Choroid plexus epithelial cell (primary cell): ENCODE measurements around the gene MCTP2.

Experiments
- DNase-seq: peaks from one replicate; pipeline ENCODE4 v3.0.0-alpha.2; 2010; ENCODE audit warnings: low read depth
- H3K4me3 ChIP-seq: 2 replicates; pipeline ENCODE4 v1.5.1; 2011; ENCODE audit warnings: low read depth, mild to moderate bottlenecking, control low read depth, low read length, moderate library complexity
- TF ChIP-seq, protein P1 (sequence below): conservative IDR thresholded peaks from 2 replicates; pipeline ENCODE4 v1.5.1; 2011; ENCODE audit warnings: low read depth, mild to moderate bottlenecking, control low read depth, inconsistent platforms, low read length, moderate library complexity

The MCTP2 gene

GRCh38 chr15:94370206-94370935 is 139.0 kb downstream of the MCTP2 start:
- DNase-seq = no peak
- TF ChIP-seq, protein P1, sequence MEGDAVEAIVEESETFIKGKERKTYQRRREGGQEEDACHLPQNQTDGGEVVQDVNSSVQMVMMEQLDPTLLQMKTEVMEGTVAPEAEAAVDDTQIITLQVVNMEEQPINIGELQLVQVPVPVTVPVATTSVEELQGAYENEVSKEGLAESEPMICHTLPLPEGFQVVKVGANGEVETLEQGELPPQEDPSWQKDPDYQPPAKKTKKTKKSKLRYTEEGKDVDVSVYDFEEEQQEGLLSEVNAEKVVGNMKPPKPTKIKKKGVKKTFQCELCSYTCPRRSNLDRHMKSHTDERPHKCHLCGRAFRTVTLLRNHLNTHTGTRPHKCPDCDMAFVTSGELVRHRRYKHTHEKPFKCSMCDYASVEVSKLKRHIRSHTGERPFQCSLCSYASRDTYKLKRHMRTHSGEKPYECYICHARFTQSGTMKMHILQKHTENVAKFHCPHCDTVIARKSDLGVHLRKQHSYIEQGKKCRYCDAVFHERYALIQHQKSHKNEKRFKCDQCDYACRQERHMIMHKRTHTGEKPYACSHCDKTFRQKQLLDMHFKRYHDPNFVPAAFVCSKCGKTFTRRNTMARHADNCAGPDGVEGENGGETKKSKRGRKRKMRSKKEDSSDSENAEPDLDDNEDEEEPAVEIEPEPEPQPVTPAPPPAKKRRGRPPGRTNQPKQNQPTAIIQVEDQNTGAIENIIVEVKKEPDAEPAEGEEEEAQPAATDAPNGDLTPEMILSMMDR = no peak
- no peak overlapping the region for H3K4me3 ChIP-seq

DNA sequence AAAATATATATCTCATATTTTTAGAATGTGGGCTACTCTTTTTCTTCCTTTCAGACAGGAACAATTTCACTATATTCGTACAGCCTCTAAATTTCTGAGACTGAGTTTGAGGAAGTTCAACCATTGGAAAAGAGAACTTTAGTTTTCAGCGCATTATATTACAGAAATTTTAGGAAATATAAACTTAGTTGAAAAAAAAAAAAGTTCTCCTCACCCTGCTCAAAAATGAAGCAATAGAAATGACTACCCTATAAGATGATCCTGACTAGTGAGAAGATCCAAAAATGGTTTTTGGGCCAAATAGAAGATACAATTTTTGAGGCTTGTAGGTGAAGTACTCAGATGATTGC is 139.6 kb downstream of the MCTP2 start:
- DNase-seq = no peak
- no peak overlapping the region for H3K4me3 ChIP-seq
- TF ChIP-seq, protein P1 = no peak

DNA sequence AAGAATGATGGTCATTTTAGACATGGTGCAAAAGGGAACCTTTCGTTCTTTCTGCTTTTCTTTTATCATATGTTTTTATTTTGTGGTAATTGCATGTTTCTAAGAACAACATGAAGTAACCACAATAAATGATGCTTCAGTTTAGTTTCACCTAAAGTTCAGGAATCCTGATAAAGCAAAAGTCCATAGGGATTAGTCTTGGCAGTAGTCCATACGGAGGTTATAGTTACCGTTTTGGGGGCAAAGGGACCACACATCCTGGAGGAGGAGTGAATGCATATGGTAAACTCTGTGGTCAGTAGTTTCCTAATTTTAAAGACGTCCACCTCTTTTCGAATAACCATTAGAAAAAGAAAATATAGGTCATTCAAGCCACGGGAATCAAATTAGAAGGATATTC is 141.5 kb downstream of the MCTP2 start:
- no peak overlapping the region for H3K4me3 ChIP-seq
- TF ChIP-seq, protein P1 = no peak
- no peak for DNase-seq

DNA sequence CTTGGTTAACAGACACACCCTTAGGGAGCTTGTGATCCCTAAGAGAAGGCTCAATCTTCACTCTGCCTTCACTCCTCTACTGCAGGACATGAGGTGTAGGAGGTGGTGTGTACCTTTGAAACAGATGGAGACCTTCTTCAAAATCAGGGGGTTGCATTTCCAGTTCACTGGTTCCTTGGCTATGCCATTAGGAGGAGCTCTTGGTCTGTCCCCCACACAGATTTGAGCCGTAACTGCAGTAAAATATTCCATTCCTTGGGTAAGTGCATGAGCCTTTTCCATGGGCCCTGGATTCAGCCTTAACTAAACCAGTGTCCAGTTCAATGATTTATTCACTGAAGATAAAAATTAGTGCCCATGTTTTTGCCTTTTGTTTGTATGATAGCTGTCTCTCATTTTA is 144.6 kb downstream of the MCTP2 start:
- DNase-seq = no peak
- TF ChIP-seq, protein P1 = no peak
- no peak overlapping the region for H3K4me3 ChIP-seq

DNA sequence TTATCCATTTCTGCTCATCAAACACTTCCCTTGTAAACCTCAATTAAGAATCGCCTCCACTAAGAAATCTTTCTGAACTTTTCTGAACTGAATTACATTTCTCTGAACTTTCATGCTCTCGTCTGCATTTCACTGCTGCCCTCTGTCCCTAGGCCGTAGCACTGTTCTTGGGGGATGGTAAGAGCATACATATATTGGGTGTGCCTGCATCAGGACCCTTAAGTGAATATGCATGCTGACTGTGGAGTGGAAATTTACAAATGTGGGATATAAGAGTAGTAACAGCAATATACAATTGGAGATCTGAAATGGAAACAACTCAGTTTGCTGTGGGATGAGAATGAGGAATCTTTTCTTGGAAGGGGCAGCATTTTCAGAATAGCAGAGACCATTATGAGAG is 148.6 kb downstream of the MCTP2 start:
- no peak for DNase-seq
- TF ChIP-seq, protein P1 = no peak
- H3K4me3 ChIP-seq = no peak overlapping the region

DNA sequence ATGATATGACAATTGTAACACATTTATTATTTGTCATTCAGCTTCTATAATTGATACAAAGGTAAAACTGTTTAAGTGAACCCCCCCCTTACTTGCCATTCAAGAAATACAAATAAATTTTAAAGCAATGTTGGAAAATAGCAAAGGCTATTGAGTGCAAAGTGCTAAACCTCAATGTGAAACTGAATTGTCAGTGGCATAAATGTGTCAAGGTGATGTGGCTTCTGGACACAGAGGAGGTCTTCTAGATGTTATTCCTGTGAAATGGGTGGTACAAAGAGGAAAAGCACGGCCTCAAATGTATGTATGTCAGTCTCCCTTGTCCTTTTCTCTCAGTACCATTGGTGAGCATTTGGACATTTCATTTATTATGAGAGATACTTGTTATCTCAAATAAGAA is 149.4 kb downstream of the MCTP2 start:
- H3K4me3 ChIP-seq = no peak overlapping the region
- TF ChIP-seq, protein P1 = no peak
- no peak for DNase-seq

GRCh38 chr15:94381384-94381783 is 150.0 kb downstream of the MCTP2 start:
- H3K4me3 ChIP-seq = no peak overlapping the region
- no peak for DNase-seq
- TF ChIP-seq, protein P1 = no peak
